Rectal smooth muscle tissue (tissue), 1 donor: ENCODE data around the gene AGPAT3.

Experiments
- H3K27ac ChIP-seq: one replicate; pipeline ENCODE4 v1.7.0; 2013; ENCODE audit warnings: low read depth, low read length, inconsistent platforms
- H3K27me3 ChIP-seq: one replicate; pipeline ENCODE4 v1.7.0; 2013; ENCODE audit warnings: low read length; ENCODE audit not compliant: control insufficient read depth, insufficient read depth
- H3K36me3 ChIP-seq: one replicate; pipeline ENCODE4 v1.7.0; 2013; ENCODE audit warnings: low read length; ENCODE audit not compliant: control insufficient read depth, insufficient read depth
- H3K4me1 ChIP-seq: one replicate; pipeline ENCODE4 v1.7.0; 2013; ENCODE audit warnings: low read length; ENCODE audit not compliant: control insufficient read depth, insufficient read depth
- H3K4me3 ChIP-seq: one replicate; pipeline ENCODE4 v1.7.0; 2013; ENCODE audit warnings: low read length
- H3K9ac ChIP-seq: one replicate; pipeline ENCODE4 v1.7.0; 2013; ENCODE audit warnings: low read length

The AGPAT3 gene

DNA sequence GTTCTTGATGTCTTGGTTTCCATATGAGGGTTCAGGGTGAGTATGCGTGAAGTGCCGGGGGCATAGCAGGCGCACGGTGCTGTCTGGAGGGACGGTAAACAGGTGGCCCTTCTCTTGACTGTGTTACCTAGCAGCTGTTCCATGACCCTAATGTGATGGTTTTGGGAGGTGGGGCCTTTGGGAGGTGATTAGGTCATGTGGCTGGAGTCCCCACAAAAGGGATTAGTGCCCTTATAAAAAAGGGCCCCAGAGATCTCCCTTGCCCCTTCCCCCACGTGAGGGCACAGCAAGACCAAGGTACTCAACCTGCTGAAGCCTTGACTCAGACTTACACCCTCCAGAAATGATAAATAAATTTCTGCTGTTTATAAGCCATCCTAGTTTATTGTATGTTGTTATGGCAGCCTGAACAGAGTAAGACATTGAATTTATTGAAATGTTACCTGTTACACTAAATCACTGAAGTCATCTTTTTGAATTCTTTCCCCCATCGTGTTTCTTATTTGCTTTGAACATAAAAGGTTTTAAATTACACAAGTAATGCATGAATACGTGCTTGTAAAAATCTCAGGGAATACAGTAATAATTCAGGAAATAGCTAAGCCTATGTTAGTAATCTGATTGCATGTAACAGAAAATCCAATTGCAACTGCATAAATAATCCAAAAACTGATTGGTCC is 162.7 kb downstream of the AGPAT3 start:
- H3K36me3 ChIP-seq, result peaks cover 1% of the 10 kb centered on the region
- no peak overlapping the region for H3K4me3 ChIP-seq
- no peak overlapping the region for H3K27ac ChIP-seq
- no peaks in the 10 kb centered on the region for H3K27me3 ChIP-seq
- H3K4me1 ChIP-seq, result peaks cover 2% of the 10 kb centered on the region
- no peak overlapping the region for H3K9ac ChIP-seq

DNA sequence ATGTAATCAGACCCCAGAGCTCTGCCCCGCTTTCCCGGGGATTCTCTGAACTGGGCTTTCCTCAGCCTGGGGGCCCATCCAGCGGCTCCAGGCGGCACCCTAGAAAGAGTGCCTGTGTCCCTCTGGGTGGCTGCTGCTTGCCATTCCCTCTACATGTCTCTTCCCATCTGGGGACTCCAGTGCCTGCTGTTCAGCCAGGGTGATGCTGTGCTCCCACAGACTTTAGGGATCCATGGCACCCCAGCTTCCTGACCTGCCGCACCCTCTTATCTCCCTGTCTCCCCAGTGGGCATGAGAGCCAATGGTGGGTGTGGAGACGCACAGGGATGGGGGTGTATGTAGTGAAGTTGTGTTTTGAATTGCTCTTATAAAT is 163.2 kb downstream of the AGPAT3 start:
- no peak overlapping the region for H3K4me3 ChIP-seq
- no peak overlapping the region for H3K27ac ChIP-seq
- no peaks in the 10 kb centered on the region for H3K27me3 ChIP-seq
- peaks cover 7% of the 10 kb centered on the region for H3K36me3 ChIP-seq
- peaks cover 2% of the 10 kb centered on the region for H3K4me1 ChIP-seq
- no peak overlapping the region for H3K9ac ChIP-seq

DNA sequence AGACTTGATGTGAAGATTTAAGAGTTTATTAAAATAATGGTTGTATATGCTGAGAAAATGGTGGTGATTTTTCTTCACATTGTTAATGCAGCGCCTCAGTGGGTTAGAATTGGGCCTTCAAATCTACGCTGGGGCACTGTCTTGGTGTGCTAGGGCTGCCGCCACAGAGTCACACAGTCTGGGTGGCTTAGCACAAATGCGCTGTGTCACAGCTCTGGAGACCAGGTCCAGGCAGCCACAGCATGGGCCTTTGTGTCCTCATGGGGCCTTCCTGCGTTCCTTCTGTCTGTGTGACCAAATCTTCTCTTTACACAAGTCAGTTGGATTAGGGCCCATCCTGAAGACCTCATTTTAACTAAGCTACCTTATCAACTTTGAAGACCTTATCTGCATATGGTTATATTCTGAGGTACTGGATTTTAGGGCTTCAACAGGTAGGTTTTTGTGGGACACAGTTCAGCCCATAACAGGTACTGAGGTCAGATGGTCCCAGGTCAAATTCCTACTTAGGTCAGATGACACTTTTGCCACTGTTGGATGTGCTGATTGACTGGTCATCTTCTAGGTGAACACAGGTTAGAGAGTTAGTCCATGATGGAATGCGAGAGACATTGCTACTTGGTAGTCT is 164.6 kb downstream of the AGPAT3 start:
- Histone ChIP-seq H3K27me3 (no peaks in the 10 kb centered on the region), H3K9ac (no peak overlapping the region), H3K27ac (no peak overlapping the region), H3K4me3 (no peak overlapping the region), H3K36me3 (peaks cover 11% of the 10 kb centered on the region), H3K4me1 (peaks cover 2% of the 10 kb centered on the region)

DNA sequence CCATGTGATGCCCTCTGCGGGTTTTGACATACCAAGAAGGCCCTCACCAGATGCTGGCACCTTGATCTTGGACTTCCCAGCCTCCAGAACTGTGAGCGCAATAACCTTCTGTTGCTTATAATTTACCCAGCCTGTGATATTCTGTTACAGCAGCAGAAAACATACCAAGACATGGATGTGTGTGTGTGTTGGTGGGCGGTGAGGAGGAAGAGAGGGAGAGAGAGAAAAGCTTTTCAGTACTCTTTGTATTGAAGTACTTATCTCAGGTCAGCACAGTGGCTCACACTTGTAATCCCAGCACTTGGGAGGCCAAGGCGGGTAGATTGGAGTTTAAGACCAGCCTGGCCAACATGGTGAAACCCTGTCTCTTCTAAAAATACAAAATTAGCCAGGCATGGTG is 170.2 kb downstream of the AGPAT3 start:
- Histone ChIP-seq H3K4me1 (no peaks in the 10 kb centered on the region), H3K27me3 (no peaks in the 10 kb centered on the region), H3K36me3 (peaks cover 35% of the 10 kb centered on the region), H3K27ac (no peak overlapping the region), H3K4me3 (no peak overlapping the region), H3K9ac (no peak overlapping the region)
